Embryonic facial prominence (tissue), 1 donor: Measurements from ENCODE around the gene PRPSAP1.

Source experiments
- DNase-seq: peaks from one replicate; pipeline ENCODE4 v3.0.0-alpha.2; 2016; ENCODE audit errors: extremely low spot score

Gene PRPSAP1

GRCh38 chr17:76353599-76354316 is at the start of gene PRPSAP1:
Gene PRPSAP1, minus strand, starts transcription at chr17:76353916. Its CDS starts 213 bp downstream, at chr17:76353703.
- DNase-seq: peak; percentile 79

GRCh38 chr17:76402711-76403110 is 49.0 kb upstream of the PRPSAP1 start:
- no peak for DNase-seq

GRCh38 chr17:76399175-76400172 is 45.8 kb upstream of the PRPSAP1 start:
- DNase-seq: no peak

- no peak for DNase-seq
Observed at GRCh38 chr17:76398523-76399174, 44.9 kb upstream of the PRPSAP1 start.

- DNase-seq: no peak
Observed at GRCh38 chr17:76397687-76398522, 44.2 kb upstream of the PRPSAP1 start.

- DNase-seq: no peak
Observed at GRCh38 chr17:76397184-76397583, 43.5 kb upstream of the PRPSAP1 start.

- DNase-seq: no peak
Observed at GRCh38 chr17:76395980-76396379, 42.3 kb upstream of the PRPSAP1 start.

GRCh38 chr17:76394166-76394565 is 40.5 kb upstream of the PRPSAP1 start:
- no peak for DNase-seq

- DNase-seq: no peak
Observed at GRCh38 chr17:76391200-76391715, 37.5 kb upstream of the PRPSAP1 start.

- no peak for DNase-seq
Observed at GRCh38 chr17:76390003-76390421, 36.3 kb upstream of the PRPSAP1 start.

- DNase-seq: no peak
Observed at GRCh38 chr17:76388966-76389888, 35.5 kb upstream of the PRPSAP1 start.

GRCh38 chr17:76386966-76387765 is 33.5 kb upstream of the PRPSAP1 start:
- DNase-seq: no peak

GRCh38 chr17:76385892-76386786 is 32.4 kb upstream of the PRPSAP1 start:
- DNase-seq: no peak

GRCh38 chr17:76384987-76385891 is 31.5 kb upstream of the PRPSAP1 start:
- no peak for DNase-seq

GRCh38 chr17:76384222-76384986 is 30.7 kb upstream of the PRPSAP1 start, which contains the start of gene SPHK1:
Gene SPHK1, plus strand, starts transcription at chr17:76384609. Its CDS starts 1,036 bp downstream, at chr17:76385645.
- DNase-seq: no peak
